ENCODE measurements around the gene SLFN11.

DNA sequence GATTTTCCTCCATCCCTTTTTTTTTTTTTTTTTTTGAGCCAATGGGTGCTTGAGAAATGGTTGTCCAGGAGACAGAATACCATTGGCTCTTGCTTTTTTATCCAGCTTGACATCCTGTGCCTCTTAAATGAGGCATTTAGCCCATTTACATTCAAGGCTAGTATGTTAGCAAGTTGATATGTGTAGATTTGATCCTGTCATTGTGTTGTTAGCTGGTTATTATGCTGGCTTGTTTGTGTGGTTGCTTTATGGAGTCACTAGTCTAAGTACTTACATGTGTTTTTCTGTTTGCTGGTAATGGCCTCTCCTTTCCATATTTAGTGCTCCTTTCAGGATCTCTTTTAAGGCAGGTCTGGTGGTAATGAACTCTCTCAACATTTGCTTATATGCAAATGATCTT lies 14.1 kb upstream of the SLFN11 start:
- no peak for TF ChIP-seq POLR2AphosphoS5 (IDR thresholded peaks at IDR 0.05; ENCODE audit: low read depth, low read length)
- no peak for TF ChIP-seq TAF1 (IDR thresholded peaks at IDR 0.05; ENCODE audit: borderline replicate concordance, insufficient read depth, low read length)
- TF ChIP-seq, protein P1, sequence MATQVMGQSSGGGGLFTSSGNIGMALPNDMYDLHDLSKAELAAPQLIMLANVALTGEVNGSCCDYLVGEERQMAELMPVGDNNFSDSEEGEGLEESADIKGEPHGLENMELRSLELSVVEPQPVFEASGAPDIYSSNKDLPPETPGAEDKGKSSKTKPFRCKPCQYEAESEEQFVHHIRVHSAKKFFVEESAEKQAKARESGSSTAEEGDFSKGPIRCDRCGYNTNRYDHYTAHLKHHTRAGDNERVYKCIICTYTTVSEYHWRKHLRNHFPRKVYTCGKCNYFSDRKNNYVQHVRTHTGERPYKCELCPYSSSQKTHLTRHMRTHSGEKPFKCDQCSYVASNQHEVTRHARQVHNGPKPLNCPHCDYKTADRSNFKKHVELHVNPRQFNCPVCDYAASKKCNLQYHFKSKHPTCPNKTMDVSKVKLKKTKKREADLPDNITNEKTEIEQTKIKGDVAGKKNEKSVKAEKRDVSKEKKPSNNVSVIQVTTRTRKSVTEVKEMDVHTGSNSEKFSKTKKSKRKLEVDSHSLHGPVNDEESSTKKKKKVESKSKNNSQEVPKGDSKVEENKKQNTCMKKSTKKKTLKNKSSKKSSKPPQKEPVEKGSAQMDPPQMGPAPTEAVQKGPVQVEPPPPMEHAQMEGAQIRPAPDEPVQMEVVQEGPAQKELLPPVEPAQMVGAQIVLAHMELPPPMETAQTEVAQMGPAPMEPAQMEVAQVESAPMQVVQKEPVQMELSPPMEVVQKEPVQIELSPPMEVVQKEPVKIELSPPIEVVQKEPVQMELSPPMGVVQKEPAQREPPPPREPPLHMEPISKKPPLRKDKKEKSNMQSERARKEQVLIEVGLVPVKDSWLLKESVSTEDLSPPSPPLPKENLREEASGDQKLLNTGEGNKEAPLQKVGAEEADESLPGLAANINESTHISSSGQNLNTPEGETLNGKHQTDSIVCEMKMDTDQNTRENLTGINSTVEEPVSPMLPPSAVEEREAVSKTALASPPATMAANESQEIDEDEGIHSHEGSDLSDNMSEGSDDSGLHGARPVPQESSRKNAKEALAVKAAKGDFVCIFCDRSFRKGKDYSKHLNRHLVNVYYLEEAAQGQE (IDR thresholded peaks at IDR 0.05; ENCODE audit: insufficient read depth in 1 of 2, low read depth in 2 of 2, low read length in 2 of 2), result no peak

All from PFSK-1 (cell line).